AML-193 (cell line): ENCODE data around the gene TIAM1.
A peak's percentile ranks its signal among the peaks of the same experiment; 100 is the strongest.

ENCODE experiments used
- DNase-seq, 2 experiments: peaks; one replicate each; lab custom pipeline; 2025; lab: John Stamatoyannopoulos, UW

The TIAM1 gene

GRCh38 chr21:31329456-31330143 lies 14.5 kb downstream of the TIAM1 start:
- no peak for DNase-seq

- DNase-seq: peak; percentile 4 to 20
Observed at GRCh38 chr21:31326522-31327242, 17.4 kb downstream of the TIAM1 start.

GRCh38 chr21:31318971-31319370 lies 25.1 kb downstream of the TIAM1 start:
- no peak for DNase-seq

GRCh38 chr21:31317688-31318087 lies 26.4 kb downstream of the TIAM1 start:
- no peak for DNase-seq

GRCh38 chr21:31316488-31317169 lies 27.4 kb downstream of the TIAM1 start:
- DNase-seq: no peak

- no peak for DNase-seq
Observed at GRCh38 chr21:31316072-31316471, 28.0 kb downstream of the TIAM1 start.

- DNase-seq: no peak
Observed at GRCh38 chr21:31310750-31311149, 33.3 kb downstream of the TIAM1 start.

- DNase-seq: no peak
Observed at GRCh38 chr21:31308584-31308983, 35.5 kb downstream of the TIAM1 start.

GRCh38 chr21:31305888-31306287 lies 38.2 kb downstream of the TIAM1 start:
- DNase-seq: no peak

- DNase-seq: no peak
Observed at GRCh38 chr21:31299291-31300147, 44.5 kb downstream of the TIAM1 start.

- no peak for DNase-seq
Observed at GRCh38 chr21:31298618-31299269, 45.3 kb downstream of the TIAM1 start.

- no peak for DNase-seq
Observed at GRCh38 chr21:31297806-31298205, 46.3 kb downstream of the TIAM1 start.

- DNase-seq: no peak
Observed at GRCh38 chr21:31295676-31296075, 48.4 kb downstream of the TIAM1 start.

GRCh38 chr21:31294691-31295090 lies 49.4 kb downstream of the TIAM1 start:
- no peak for DNase-seq

GRCh38 chr21:31293986-31294385 lies 50.1 kb downstream of the TIAM1 start:
- no peak for DNase-seq

- DNase-seq: no peak
Observed at GRCh38 chr21:31290765-31291164, 53.3 kb downstream of the TIAM1 start.

GRCh38 chr21:31289702-31290101 lies 54.4 kb downstream of the TIAM1 start:
- DNase-seq: no peak

- DNase-seq: no peak
Observed at GRCh38 chr21:31288191-31288590, 55.9 kb downstream of the TIAM1 start.

- DNase-seq: no peak
Observed at GRCh38 chr21:31287201-31287600, 56.9 kb downstream of the TIAM1 start.

GRCh38 chr21:31286621-31287020 lies 57.4 kb downstream of the TIAM1 start:
- DNase-seq: no peak

GRCh38 chr21:31284797-31285397 lies 59.2 kb downstream of the TIAM1 start:
- no peak for DNase-seq
